Transverse colon (tissue), 4 donors: ENCODE results near the gene SDF2L1.

Experiments used
- POLR2AphosphoS5 ChIP-seq, 3 donors: sonication (generic); formaldehyde crosslinking; IDR thresholded peaks; one replicate each; pipeline ENCODE4 v1.6.1; 2016; ENCODE audit warnings: antibody characterized with exemption in 3 of 3
- TF ChIP-seq, protein P1 (sequence below), 5 experiments: fragments of 200-600 bp in 3 of 5; fragments of 450-650 bp in 2 of 5; sonication (generic) in 3 of 5; IDR thresholded peaks; 1 replicate in 2 of 5; 2 replicates in 3 of 5; pipeline ENCODE4 v1.5.1; 2016 to 2017; ENCODE audit warnings: antibody characterized with exemption in 5 of 5, inconsistent platforms in 3 of 5, mild to moderate bottlenecking in 2 of 5, moderate library complexity in 1 of 5

DNA sequence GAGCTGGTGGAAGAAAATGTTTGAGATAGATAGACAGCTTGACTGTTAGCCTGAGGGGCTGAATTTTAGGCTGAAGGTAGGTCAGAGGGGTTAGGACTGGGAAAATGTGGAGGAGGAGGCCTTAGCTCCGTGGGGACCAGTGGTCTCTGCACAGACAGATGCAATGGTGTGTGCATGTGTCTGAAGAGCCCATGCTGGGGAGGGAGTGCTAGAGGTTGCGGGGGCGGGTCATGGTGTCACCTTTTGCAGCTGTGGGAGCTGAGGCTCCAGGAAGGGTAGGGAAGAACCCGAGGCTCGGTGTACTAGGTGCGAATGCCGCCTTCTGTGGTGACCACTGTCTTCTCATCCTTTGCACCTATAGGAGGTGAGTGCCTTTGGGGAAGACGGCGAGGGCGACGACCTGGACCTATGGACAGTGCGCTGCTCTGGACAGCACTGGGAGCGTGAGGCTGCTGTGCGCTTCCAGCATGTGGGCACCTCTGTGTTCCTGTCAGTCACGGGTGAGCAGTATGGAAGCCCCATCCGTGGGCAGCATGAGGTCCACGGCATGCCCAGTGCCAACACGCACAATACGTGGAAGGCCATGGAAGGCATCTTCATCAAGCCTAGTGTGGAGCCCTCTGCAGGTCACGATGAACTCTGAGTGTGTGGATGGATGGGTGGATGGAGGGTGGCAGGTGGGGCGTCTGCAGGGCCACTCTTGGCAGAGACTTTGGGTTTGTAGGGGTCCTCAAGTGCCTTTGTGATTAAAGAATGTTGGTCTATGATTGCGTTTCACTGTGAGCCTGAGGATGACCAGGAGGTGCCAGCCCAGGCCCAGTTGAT is 1.6 kb downstream of the SDF2L1 start:
- no peak for TF ChIP-seq POLR2AphosphoS5 (IDR thresholded peaks at IDR 0.05)
- TF ChIP-seq, protein P1, sequence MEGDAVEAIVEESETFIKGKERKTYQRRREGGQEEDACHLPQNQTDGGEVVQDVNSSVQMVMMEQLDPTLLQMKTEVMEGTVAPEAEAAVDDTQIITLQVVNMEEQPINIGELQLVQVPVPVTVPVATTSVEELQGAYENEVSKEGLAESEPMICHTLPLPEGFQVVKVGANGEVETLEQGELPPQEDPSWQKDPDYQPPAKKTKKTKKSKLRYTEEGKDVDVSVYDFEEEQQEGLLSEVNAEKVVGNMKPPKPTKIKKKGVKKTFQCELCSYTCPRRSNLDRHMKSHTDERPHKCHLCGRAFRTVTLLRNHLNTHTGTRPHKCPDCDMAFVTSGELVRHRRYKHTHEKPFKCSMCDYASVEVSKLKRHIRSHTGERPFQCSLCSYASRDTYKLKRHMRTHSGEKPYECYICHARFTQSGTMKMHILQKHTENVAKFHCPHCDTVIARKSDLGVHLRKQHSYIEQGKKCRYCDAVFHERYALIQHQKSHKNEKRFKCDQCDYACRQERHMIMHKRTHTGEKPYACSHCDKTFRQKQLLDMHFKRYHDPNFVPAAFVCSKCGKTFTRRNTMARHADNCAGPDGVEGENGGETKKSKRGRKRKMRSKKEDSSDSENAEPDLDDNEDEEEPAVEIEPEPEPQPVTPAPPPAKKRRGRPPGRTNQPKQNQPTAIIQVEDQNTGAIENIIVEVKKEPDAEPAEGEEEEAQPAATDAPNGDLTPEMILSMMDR (IDR thresholded peaks at IDR 0.05) = no peak
